Fibroblast of skin of back (primary cell): Measurements from ENCODE around the gene SLAIN2.
"Not testable (repeated sequence)": the region's sequence is repeated elsewhere in the genome, so short reads cannot be mapped to it uniquely, and the experiment has no call there.

ENCODE experiments used
- DNase-seq: peaks from one replicate; pipeline ENCODE4 v3.0.0-alpha.2; 2013

The SLAIN2 gene

GRCh38 chr4:48445704-48446103, 104.4 kb downstream of the SLAIN2 start:
- peak; percentile 20 for DNase-seq

DNA sequence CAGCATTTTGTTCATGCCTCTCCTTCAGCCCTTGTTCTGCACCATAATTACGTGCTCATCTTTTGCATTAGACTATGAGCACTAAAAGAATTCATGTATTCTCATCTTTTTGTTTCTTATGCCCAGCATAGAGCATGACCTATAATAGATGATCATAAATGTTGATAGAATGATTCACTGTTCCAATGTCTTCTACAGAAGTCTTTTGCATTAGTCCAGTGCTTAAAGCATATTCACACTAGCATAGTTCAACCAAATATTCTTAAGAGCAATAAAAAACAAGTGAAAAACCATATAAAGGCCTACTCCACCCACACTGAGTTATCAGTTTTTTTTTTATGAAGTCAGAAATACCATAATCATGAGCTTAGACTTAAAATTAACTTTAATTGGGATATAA, 105.3 kb downstream of the SLAIN2 start:
- DNase-seq: no peak

DNA sequence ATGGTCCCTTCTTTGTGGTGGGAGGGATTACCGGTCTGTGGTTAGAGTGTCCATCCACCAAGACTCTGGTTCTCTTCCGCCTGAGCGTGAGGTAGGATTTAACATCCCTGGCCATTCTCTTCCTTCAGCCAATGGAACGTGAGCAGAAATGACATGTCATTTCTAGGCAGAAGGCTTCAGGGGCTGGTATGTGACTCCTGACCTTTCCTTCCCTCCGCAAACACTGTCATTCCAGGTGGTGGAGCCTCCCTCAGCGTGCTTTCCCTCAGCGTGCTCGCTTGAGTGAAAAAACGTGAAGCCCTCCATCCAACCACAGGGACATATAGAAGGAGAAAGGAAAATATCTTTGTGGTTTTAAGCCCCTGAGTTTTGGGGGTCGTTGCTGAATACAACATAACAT, 107.8 kb downstream of the SLAIN2 start:
- DNase-seq: no peak

- no peak for DNase-seq
These were observed 109.4 kb downstream of the SLAIN2 start for GRCh38 chr4:48450740-48451139.

DNA sequence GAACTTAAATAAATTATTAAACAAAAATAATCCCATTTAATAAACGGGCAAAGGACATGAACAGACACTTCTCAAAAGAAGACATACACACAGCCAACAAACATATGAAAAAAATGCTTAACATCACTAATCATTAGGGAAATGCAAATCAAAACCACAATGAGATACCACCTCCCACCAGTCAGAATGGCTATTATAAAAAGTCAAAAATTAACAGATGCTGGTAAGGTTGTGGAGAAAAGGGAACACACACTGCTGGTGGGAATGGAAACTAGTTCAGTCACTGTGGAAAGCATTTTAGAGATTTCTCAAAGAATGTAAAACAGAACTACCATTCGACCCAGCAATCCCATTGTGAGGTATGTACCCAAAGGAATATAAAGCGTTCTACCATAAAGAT, 110.3 kb downstream of the SLAIN2 start:
- DNase-seq: not testable (repeated sequence)

GRCh38 chr4:48454591-48454990, 113.3 kb downstream of the SLAIN2 start:
- no peak for DNase-seq

DNA sequence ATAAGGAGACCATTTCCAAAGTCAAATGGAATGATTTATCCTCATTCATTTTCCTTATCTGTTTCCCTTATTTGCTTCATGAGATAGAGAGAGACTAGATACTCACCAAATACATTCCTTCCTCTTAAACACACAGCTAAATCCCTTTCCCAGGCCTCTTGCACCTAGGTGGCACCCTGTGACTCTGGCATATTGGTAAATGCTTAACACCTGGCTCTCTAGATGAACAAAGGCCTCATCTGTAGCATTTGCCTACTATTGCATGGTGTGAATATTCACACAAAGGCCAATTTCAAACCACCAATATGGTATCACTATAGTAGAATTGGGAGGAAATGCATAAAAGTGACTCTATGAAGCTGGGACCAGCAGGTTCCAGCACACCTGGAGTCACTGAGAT, 119.7 kb downstream of the SLAIN2 start:
- DNase-seq: no peak

GRCh38 chr4:48462363-48462762, 121.0 kb downstream of the SLAIN2 start:
- DNase-seq: no peak

DNA sequence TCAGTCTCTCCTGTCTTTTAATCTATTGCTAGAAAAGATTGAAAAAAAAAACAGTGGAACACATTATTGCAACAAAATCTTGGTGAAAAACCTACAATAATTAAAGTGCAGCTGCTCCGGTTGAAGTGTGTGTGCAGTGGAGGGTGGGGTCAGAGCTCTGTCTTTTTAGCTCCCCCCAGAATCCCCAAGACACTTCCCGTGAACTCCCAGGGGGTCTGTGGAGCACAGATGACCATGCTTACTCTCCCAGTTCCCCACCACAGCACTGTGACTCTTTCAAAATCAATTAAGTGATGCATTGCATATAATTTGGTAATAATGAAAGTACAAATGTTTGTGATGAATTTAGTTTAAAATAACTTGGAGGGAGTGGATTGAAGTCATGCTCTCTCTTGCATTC, 126.1 kb downstream of the SLAIN2 start:
- DNase-seq: no peak

DNA sequence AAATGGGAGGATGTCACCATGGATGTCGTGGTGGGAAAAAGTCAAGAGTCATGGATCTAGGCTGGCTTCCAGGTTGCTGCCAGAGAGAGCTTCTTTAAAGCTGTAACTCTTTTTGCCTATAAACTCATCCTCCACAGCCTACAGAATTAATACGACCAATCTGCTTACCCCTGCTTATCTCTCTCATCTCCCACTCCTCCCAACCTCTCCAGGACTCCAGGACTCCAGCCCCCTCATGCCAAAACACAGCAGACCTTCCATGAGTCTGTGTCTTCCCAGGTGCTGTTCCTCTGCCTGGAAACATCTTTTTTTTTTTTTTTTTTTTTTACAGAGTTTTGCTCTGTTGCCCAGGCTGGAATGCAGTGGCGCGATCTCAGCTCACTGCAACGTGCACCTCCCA, 126.6 kb downstream of the SLAIN2 start:
- DNase-seq: no peak

DNA sequence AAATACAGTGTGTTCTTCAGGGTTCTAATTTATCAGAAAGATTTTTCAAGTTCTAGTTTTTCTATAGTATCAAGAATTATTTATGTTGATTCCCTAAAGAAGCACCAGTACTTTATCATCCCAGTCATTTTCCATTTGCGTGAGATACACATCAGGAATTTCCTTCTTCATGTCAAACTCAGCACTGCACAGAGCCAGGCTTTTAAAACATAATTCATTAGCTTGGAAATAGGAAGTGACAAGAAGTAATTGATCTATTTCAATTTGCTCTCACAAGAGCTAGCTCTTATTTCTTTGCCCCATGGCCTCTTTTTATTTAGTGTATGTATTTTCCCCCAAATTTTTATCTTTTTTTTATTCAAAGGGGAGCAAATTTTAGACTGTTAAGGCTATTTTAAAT, 128.8 kb downstream of the SLAIN2 start:
- DNase-seq: no peak

- peak; percentile 12 for DNase-seq
These were observed 129.2 kb downstream of the SLAIN2 start for GRCh38 chr4:48470570-48470969.

DNA sequence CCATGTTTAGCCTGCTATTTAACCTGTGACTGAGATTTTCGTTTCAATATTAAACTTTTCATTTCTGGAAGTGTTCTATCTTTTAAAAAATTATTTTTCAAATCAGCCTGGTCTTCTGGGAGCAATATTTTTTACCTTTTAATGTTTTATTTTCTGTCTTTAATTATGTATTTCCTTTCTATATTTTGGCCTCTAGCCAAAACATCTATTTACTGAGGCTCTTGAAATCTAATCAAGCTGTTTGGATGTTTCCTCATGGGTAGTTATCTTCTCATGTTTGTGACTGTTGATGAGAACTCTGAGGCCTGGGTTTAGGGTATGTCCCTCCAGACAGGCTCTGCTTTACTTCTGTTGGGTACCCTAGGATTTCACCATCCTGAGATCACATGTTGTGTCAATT, 131.5 kb downstream of the SLAIN2 start:
- DNase-seq: no peak

DNA sequence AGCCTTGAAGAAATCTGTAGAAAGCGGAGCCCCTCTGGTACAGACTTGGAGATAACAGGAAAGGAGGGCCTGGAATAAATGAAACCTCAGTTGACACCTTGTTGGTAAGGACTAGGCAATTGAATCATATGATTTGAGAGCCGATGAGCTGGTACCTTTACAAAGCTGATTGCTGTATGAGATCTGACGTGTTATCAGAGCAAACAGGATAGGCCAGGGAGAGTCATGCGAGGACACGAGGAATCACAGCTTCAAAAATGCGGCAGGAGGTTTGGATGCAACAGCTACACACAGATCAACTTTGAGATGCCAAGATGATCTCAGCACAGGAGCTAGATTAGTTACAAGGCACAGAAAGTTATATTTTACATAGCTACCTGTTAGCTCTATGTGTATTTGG, 134.4 kb downstream of the SLAIN2 start:
- no peak for DNase-seq
